GM21367 (cell line): ENCODE data around the gene FBLN7.

ENCODE experiments used
- ATAC-seq: cut with Tn5 transposase; IDR thresholded peaks from one replicate; pipeline ENCODE4 v1.9.1; 2021; ENCODE audit not compliant: unreplicated experiment

Gene FBLN7

GRCh38 chr2:112229348-112229747 lies 91.2 kb downstream of the FBLN7 start:
- ATAC-seq = no peak

GRCh38 chr2:112230371-112230770 lies 92.2 kb downstream of the FBLN7 start:
- ATAC-seq = no peak
